ENCODE measurements around the gene PI4KA.

DNA sequence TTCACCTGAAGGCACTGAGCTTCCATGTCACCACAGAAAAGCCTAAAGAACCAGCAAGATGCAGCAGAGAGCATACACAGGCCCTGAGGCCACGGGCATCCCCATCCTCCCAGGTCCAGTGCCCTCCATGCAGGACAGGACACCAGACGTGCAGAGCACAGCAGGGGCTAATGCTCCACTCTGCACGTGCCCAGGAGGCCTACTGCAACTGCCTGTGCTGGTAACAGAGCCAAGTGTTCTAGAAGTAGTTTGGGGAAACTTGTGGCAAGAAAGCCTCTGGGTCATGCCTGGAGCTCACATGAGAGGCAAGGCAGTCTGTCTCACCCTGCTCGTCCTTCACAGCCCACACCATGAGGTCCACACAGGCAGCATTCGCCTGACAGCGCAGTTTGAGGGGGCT is 54.0 kb downstream of the PI4KA start:
- TF ChIP-seq, protein P1, sequence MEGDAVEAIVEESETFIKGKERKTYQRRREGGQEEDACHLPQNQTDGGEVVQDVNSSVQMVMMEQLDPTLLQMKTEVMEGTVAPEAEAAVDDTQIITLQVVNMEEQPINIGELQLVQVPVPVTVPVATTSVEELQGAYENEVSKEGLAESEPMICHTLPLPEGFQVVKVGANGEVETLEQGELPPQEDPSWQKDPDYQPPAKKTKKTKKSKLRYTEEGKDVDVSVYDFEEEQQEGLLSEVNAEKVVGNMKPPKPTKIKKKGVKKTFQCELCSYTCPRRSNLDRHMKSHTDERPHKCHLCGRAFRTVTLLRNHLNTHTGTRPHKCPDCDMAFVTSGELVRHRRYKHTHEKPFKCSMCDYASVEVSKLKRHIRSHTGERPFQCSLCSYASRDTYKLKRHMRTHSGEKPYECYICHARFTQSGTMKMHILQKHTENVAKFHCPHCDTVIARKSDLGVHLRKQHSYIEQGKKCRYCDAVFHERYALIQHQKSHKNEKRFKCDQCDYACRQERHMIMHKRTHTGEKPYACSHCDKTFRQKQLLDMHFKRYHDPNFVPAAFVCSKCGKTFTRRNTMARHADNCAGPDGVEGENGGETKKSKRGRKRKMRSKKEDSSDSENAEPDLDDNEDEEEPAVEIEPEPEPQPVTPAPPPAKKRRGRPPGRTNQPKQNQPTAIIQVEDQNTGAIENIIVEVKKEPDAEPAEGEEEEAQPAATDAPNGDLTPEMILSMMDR (IDR thresholded peaks at IDR 0.05): no peak
- no peak for TF ChIP-seq EP300 (IDR thresholded peaks at IDR 0.05)

Measured in upper lobe of left lung (tissue), 4 donors.